Inflammatory macrophage treated with lipopolysaccharide for 4 hours (primary cell): Measurements from ENCODE around the gene NPFFR1.
"Not testable (repeated sequence)": the region's sequence is repeated elsewhere in the genome, so short reads cannot be mapped to it uniquely, and the experiment has no call there.

Experiments
- DNase-seq: peaks from one replicate; pipeline ENCODE4 v3.0.0-alpha.2; 2020

NPFFR1 gene

DNA sequence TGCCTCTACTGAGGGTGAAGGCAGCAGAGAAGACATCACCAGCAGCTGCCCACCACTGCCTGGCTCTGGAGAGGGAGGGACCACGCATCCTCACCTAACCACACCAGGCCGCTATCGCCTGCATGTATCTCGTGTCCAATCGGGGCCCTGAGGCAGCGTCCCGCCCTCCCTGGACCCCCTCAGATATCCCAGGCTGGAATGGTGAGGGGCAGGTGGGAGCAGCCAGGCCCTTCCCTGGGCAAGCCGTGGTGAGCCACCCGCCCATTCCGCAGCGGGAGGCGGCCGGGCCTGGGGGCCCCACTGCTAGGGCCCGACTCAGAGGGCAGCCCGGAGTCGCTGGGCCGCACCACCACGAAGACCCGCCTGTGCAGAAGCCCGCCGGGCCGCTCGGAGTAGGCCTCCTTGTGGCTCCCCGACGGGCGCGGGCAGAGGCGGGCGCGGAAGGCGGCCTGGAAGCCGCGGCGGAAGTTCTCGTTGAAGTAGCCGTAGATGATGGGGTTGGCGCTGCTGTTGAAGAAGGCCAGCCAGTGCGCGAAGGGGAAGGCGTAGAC lies 29.0 kb downstream of the NPFFR1 start:
- DNase-seq, result no peak

DNA sequence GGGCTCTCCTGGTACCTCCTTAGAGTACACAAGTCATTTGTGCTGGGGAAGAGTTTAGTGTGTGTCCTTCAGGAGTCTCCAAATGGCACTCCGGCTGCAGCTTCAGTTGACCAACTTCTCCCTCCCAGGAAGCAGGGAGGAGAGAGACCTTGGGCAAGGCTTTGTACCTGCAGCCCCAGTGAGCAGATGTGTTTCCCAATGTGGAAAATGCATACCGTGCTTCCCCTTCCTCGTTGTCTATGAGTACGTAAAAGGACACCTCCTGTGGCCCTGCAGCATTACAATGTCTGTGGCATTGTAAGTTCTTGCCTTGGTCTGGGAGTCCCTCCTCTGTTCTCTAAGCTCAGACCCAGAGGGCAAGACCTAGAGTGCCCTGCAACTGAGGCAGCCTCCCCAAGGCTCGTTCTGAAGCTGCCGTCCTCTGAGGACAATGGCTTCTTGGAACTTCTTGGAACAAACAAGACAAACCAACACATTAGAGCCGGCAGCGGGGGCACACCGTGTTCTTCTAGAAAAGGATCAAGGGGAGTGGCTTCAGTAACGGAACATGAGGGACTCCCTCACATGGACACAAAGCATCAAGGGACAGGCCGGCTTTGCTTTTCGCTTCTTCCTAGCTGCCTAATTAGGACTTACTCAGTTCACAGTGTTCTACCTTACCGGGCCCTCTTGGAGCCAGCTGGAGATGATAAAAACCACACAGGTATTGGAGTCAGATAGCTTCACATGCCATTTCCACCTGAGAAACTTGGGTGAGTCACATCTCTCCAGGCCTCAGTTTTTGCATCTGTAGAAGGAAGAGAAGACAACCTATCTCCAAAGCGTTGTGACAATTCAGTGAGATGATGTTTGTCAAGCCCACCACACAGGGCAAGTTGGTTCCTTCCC lies 29.7 kb downstream of the NPFFR1 start:
- DNase-seq, result no peak

DNA sequence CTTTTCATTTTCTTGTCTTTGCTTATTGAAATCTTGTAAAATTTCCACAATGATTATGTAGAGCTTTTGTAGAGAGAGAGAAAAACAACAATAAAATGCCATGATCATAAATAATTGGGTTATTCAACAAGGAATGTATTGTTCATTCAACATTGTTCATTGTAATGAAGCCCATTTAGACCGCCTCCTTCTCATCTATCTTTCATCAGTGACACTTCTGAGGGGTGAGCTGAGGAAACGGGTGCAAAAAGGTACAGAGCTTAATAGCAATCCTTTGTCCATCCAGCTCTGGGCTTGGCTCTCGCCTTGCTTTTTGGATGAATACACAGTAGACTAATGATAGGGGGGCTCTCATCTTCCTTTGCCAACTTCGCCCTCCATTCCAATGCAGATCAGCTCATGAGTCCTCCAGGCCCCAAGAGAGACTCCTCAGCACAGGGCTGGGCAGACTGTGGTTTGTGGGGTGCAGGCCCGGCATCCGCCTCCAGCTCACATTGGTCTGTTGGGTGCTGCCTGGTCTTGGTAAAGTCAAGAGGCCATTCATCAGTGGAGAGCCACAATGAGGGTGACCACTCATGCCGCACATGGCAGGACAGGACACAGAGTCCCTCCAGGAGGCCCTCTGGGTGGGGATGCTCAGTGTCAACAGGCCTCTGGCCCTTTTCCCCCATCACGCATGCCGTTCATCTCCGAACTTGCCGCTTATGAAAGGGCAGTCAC lies 32.7 kb downstream of the NPFFR1 start:
- DNase-seq, result no peak

DNA sequence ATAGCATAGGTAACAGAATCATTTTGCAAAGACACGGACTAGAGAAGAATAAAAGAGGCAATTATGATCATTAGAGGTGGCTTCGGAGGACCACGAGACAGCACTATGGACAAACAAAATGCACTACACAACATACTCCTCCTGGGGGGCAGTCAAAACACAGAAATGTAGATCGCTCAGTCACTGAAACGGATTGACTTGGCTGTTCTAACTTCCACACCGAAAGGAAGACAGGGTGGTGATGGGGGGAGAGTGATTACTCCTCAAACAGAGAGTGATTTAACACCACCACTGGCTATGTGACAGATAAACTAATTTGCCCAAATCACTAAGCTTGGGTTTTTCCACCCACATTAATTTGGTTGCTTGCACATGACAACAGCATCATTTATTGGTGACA lies 36.4 kb downstream of the NPFFR1 start:
- no peak for DNase-seq

DNA sequence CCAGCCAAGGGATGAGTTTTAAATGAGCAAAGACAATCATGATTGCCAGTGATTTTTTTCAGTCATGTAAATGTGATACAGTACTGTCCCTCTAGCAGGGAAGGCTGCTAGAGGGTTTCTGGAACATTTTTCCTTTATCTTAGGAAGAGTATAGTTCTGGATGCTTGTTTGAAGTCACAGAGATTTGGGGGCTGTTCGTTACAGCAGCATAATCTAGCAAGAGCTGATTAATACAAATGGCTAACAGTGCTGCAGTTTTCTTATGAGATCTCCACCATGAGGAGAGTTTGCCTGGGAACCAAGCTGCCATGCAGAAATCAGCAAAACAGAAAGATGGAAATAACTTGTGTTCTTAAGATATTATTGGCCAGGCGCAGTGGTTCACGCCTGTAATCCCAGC lies 42.7 kb downstream of the NPFFR1 start:
- no peak for DNase-seq

DNA sequence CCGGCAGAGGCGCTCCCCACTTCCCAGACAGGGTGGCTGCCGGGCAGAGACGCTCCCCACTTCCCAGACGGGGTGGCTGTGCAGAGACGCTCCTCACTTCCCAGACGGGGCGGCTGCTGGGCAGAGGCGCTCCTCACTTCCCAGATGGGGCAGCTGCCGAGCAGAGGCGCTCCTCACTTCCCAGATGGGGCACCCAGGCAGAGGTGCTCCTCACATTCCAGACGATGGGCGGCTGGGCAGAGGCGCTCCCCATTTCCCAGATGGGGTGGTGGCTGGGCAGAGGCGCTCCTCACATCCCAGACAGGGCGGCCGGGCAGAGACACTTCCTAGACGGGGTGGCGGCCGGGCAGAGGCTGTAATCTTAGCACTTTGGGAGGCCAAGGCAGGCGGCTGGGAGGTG lies 43.8 kb downstream of the NPFFR1 start:
- not testable (repeated sequence) for DNase-seq

DNA sequence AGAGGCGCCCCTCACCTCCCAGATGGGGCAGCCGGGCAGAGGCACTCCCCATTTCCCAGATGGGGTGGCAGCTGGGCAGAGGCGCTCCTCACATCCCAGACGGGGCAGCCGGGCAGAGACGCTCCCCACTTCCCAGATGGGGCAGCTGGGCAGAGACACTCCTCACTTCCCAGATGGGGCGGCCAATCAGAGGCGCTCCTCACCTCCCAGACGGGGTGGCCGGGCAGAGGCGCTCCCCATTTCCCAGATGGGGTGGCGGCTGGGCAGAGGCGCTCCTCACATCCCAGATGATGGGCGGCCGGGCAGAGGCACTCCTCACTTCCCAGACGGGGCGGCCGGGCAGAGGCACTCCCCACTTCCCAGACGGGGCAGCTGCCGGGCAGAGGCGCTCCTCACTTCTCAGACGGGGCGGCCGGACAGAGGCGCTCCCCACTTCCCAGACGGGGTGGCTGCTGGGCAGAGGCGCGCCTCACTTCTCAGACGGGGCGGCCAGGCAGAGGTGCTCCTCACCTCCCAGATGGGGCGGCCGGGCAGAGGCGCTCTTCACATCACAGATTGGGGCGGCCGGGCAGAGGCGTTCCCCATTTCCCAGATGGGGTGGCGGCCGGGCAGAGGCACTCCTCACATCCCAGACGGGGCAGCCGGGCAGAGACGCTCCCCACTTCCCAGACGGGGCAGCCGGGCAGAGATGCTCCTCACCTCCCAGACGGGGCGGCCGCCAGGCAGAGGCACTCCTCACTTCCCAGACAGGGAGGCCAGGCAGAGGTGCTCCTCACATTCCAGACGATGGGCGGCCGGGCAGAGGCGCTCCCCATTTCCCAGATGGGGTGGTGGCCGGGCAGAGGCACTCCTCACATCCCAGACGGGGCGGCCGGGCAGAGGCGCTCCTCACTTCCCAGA lies 44.5 kb downstream of the NPFFR1 start:
- not testable (repeated sequence) for DNase-seq

DNA sequence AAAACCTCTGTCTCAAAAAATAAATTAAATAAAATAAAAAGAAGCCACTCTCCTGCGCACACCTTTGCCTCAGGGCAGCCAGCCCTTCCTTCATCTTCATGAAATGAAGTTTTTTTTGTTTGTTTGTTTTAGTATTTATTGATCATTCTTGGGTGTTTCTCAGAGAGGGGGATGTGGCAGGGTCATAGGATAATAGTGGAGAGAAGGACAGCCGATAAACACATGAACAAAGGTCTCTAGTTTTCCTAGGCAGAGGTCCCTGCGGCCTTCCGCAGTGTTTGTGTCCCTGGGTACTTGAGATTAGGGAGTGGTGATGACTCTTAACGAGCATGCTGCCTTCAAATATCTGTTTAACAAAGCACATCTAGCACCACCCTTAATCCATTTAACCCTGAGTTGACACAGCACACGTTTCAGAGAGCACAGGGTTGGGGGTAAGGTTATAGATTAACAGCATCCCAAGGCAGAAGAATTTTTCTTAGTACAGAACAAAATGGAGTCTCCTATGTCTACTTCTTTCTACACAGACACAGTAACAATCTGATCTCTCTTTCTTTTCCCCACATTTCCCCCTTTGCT lies 45.8 kb downstream of the NPFFR1 start:
- not testable (repeated sequence) for DNase-seq

DNA sequence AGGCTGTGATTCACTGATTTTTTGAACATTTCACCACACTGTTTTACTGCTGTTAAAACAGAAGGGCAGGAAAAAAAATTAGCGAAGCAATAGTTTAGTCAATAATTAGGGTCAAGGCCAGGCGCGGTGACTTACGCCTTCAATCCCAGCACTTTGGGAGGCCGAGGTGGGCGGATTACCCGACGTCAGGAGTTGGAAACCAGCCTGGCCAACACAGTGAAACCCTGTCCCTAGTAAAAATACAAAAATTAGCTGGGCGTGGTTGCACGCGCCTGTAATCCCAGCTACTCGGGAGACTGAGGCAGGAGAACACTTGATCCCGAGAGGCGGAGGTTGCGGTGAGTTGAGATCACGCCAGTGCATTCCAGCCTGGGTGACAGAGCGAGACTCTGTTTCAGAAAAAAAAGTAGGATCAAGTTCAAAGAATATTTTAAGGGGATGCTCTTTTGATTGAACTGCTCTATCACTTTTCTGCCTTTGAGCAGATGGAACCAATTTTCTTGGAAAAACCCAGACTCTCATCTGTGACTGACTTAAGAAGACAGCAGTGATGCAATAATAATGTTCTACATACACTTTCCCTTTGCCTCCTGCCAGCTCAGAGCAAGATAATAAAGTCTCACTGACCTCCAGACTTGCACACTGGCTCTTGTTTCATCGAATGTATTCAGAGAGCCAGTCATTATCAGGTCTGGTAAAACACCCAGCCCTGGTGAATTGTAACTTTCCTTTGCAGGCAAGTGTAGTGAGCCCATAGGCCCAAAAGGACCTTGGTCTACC lies 48.9 kb downstream of the NPFFR1 start:
- peak; percentile 21 for DNase-seq

DNA sequence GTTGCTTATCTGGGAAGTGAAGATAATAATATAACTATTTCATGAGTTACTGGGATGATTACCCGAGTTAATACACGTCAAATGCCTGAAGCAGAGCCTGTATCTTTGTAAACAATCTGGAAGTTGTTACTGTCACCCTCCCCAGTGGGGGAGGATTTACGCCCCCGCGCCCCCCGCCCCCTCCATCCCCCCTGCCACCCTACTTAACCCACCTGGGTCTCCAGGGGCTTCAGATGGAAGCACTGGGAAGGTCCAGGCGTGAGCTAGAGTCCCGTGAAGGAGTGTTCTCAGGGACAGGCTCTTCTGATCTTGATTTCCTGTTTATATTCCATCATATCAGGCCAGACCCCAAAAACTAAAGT lies 49.9 kb downstream of the NPFFR1 start:
- DNase-seq, result no peak

DNA sequence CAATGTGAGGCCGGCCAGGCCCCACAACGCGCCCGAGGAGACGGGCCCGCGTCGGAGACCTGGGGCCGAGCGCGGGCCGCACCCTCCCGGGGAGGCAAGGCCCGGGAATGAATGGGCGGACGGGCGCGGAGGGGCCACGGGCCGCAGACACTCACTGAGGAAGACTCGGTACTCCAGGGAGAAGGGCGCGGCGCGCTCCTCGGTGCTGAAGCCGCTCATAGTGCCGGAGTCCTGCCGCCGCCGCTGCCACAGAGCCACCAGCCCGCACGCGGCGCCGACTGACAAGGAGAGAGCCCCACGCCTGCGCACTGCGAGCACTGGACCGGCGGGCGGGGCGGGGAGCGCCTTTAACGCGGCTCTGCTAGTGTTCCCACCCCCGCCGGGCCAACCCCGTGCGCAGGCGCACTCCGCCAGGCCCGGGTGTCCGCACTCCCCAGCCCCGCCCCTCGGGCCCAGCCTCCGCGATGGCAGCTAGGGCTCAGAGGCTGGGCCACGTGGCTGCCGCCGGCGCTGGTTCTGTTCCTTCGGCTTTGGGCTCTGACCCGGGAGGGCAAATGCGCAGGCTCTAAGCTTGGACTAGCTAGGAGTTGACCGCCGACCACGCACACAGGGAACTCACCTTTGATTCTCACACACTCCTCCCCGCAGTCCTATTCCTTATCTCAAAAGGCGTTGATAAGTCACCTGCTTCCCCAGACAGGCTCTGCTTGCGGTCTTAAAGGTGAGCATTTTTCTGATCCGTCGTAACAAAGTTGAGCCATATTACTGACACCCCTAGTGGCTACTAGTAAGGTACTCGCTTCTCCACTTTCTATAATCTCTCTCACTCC lies 50.5 kb downstream of the NPFFR1 start, which contains the start of gene PPA1:
TSS of gene PPA1 (minus strand) at position 321 of the 830 bp plus-strand sequence. CDS start at position 219, 102 bp downstream.
- peak; percentile 99 for DNase-seq

DNA sequence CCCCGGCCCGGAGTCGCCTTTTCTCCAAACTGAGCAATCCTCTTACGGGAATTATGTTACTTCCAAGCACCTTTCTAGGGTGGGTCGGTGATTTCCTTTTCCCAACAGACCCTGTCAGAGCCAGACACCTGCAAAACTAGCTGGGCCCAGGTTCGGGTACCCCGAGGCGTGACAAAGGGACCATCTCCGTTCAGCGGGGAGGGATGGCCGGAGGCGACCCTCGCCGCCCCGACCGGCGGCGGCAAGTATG lies 51.0 kb downstream of the NPFFR1 start:
- no peak for DNase-seq

DNA sequence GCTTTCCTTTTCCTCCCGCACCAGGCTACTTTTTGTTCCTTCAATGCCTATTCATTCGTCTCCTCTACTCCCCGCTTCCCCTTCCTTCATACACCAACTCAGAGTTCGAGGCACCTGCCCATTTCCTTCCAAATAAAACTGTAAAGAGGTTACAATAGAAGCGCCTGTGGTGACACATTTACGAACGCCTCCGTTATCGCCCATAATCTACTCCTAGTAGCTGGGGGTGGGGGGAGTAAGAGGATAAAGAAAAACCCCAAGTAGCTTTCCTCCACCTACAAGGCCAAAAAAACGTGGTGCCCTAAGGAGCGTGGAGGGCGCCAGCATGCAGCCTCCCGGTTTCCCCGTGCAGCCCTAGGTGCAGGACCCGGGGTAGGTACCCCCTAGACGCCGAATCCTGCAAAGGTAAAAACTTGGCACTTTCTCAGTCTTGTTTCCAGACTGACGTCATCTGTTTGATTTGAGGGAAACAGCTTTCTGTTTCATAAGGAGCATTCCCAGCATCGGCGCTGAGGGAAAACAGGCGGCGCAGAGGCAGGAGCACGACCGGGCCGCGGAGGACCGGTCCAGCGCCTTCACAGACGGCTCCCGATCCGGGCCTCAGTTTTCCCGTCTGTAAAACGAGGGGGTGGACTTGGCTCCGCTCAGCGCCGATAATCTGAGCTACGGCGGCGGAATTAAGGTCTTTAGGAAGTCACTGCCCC lies 51.5 kb downstream of the NPFFR1 start:
- DNase-seq, result peak; percentile 66

DNA sequence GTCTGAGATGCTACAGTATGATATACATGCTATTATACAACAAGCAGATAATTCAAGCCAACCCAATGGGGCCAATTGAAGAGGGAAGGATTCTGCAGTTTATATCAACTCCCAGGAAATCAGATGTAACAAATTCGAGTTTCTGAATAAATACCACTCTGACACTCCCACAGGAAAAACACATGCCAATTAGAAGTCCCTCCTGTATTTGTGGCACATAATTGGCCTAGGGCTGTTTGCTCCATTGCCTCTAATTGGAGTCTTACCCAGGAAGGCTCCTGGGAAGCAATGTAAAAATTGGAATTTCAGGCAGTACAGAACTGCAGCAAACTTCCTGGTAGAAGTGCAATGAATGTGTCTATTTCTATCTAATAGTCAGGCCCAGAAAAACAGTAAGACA lies 55.3 kb downstream of the NPFFR1 start:
- no peak for DNase-seq

DNA sequence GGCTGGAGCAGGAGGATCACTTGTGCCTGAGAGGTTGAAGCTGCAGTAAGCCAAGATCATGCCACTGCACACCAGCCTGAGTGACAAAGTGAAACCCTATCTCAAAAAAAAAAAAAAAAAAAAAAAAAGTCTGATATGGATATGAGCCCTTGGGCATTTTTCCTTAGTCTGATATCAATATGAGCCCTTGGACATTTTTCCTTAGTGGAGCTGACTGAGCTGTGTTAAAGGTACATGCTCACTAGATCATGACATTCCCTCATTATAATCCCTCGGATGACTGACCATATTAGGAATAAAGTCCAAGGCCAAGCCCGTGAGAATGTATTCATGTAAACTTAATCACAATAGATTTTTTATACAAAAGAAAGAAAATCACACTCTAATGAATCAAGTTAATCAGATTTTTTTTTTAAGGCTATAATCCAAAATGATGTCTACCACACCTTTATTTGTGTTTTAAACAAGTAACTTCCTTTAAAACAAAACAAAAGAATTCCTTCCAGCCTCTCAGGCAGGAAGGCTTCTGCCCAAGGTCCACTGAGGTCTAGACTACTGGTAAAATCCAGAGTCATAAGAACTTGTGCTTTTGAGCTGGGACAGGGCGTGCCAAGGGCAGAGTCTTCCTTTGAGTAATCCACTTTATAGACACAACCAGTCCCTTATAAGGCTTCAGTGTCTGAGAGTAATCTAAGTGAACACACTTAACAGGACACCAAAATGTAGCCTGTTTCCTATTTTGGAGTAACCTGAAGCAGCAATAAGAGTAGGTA lies 56.1 kb downstream of the NPFFR1 start:
- no peak for DNase-seq

DNA sequence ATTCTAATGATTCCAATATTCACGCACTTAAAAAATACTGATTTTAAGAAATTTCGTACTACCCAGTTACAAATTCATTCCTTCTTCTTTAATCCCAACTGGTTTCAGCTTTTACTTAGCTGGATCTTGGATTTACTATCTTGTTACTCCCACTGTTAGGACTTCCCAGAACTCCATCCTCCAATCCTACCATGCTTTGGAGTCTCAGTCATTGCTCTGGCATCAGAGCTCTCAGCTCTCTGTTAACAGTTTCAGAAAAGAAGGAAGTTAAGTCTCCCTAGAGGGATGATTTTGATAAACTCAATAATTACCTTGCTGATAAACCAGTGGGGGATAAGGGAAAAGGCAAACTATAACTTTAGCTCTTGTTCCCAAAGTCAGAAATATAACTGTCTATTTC lies 60.1 kb downstream of the NPFFR1 start:
- DNase-seq, result no peak

DNA sequence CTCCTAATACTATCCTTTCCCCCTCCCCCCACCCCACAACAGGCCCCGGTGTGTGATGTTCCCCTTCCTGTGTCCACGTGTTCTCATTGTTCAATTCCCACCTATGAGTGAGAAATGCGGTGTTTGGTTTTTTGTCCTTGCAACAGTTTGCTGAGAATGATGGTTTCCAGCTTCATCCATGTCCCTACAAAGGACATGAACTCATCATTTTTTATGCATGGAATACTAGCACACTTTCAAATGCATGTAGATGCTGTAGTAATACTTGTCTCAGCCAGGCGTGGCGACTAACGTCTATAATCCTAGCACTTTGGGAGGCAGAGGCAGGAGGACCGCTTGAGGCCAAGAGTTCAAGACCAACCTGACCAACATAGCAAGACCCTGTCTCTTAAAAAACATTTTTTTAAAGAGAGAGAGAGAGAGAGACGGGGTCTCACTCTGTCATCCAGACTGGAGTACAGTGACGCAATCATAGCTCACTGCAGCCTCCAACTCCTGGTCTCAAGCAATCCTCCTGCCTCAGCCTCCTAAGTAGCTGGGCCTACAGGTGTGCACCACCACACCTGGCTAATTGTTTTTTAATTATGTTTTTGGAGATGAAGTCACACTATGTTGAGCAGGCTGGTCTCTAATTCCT lies 60.9 kb downstream of the NPFFR1 start:
- DNase-seq, result not testable (repeated sequence)

DNA sequence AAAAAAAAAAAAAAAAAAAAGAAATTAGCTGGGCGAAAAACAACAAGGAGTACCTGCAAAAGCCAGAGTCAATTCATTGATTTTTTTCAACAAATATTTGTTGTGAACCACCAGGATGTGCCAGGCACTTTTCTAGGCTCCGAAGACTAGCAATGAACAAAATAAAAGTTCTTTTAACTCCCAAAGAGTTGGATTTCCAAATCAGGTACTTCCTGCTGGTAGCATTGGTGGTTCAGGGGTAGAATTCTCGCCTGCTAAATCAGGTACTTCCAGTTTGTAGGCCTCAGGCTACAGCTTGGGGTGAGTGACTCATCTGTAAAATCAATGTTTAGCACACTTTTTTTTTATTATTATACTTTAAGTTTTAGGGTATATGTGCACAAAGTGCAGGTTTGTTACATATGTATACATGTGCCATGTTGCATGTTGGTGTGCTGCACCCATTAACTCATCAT lies 61.4 kb downstream of the NPFFR1 start:
- DNase-seq, result no peak

DNA sequence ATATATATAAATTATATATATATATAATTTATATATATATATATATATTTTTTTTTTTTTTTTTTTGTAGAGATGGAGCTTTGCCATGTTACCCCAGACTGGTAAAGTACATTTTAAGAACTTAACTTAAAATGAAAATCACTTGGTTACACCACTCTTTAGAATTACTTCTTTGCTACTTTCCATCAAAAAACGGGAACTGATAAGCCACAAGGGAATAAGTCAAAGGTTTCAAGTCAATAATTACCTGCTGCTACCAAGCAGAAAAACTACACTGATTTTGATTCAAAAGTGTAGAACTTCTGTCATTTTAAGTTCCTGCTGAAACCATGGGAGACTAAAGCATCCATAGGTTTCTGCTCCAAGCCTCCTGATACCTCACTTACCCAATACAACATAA lies 62.8 kb downstream of the NPFFR1 start:
- DNase-seq, result no peak
